GM19023 (cell line): ENCODE data around the gene STAT5B.
"Not testable (repeated sequence)": the region's sequence is repeated elsewhere in the genome, so short reads cannot be mapped to it uniquely, and the experiment has no call there.

ENCODE experiments used
- ATAC-seq: cut with Tn5 transposase; IDR thresholded peaks from one replicate; pipeline ENCODE4 v1.9.1; 2021; ENCODE audit warnings: mild to moderate bottlenecking, moderate library complexity; ENCODE audit not compliant: unreplicated experiment

STAT5B gene

GRCh38 chr17:42306385-42306667 lies 30.1 kb upstream of the STAT5B start:
- ATAC-seq = no peak

- ATAC-seq = no peak
Measured at GRCh38 chr17:42305543-42306384, 29.6 kb upstream of the STAT5B start.

GRCh38 chr17:42305031-42305330 lies 28.8 kb upstream of the STAT5B start:
- not testable (repeated sequence) for ATAC-seq

DNA sequence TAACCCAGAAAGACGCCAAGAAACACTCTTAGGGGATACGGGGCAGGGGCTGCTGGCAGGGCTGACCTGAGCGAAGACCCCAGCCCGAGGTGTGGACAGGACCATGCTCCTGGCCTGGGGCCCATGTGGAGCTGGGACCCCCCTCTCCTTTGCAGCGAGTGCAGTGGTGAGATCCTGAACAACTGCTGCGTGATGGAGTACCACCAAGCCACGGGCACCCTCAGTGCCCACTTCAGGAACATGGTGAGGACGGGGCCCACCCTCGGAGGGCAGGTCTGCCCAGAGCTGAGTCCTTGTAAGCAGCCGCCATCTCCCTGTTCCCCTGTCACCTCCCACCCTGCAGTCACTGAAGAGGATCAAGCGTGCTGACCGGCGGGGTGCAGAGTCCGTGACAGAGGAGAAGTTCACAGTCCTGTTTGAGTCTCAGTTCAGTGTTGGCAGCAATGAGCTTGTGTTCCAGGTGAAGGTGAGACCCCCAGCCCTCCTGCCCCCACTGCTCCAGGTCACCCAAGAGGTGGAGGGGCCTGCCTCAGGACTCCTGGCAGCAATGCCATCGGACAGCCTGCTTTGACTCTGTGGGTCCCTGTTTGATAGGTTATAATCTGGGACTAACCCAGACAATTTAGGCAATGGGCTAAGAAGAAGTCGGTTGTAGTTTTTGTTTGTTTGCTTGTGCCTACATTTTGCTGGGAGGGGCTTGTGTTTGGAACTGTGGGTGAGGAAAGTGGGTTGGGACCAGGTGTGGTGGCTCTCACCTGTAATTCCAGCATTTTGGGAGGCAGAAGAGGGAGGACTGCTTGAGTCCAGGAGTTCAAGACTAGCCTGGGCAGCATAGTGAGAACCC lies 28.2 kb upstream of the STAT5B start:
- no peak for ATAC-seq

DNA sequence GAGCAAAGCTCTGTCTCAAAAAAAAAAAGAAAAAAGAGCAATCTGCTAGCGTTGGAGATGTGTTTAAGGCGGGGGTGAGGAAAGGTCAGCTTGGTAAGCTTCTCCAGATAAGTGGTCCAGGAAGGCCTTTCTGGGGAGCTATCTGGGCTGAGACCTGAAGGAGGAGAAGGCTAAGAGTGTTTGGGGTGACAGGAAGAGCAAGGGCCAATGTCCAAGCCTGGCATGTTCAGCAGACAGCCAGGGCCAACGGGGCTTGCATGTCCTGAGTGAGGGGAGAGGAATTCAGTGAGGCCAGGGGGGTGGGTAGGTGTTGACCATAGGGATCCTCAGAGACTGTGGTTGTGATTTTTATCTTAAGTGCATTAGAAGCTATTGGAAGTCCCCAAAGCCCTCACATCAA lies 27.5 kb upstream of the STAT5B start:
- ATAC-seq = no peak

DNA sequence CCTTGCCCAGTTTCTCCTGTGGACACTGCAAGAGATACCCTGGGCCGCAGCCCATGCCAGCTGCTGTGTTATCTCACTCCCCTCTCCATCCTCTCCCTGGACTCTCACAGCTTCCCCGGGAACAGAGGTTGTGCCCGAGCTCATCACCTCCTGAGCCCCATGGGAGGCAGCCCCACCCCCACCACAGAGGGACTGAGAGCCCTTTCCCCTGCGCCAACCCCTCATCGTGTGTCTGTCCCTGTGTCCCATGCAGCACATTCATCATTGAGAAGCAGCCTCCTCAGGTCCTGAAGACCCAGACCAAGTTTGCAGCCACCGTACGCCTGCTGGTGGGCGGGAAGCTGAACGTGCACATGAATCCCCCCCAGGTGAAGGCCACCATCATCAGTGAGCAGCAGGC lies 24.8 kb upstream of the STAT5B start:
- no peak for ATAC-seq

- not testable (repeated sequence) for ATAC-seq
Measured at GRCh38 chr17:42299913-42300312, 23.7 kb upstream of the STAT5B start.

- ATAC-seq = not testable (repeated sequence)
Measured at GRCh38 chr17:42299361-42299760, 23.2 kb upstream of the STAT5B start.

- ATAC-seq = not testable (repeated sequence)
Measured at GRCh38 chr17:42297775-42298174, 21.6 kb upstream of the STAT5B start.

GRCh38 chr17:42296012-42296411 lies 19.8 kb upstream of the STAT5B start:
- ATAC-seq = no peak

GRCh38 chr17:42294469-42295398 lies 18.5 kb upstream of the STAT5B start:
- no peak for ATAC-seq

GRCh38 chr17:42291129-42291528 lies 14.9 kb upstream of the STAT5B start:
- ATAC-seq = no peak

DNA sequence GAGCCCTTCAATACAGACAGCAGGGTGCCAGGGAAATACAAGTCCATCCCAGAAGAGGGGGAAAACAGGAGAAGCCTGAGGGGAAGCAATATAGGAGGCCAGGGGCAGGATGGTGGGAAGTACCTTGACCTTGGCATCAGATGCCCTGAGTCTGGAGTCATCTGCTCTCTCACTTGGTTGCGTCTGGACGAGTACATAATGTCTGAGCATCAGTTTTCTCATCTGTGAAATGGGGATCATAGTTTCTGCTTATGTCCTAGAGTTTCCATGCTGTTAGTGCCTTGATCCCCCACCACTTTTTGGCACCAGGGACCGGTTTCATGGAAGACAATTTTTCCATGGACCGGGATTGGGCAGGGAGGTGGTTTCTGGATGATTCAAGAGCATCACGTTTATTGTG lies 14.4 kb upstream of the STAT5B start:
- ATAC-seq = no peak

GRCh38 chr17:42289611-42290181 lies 13.5 kb upstream of the STAT5B start:
- ATAC-seq = no peak

- peak; percentile 8 for ATAC-seq
Measured at GRCh38 chr17:42288803-42289610, 12.8 kb upstream of the STAT5B start.

- ATAC-seq = peak; percentile 47
Measured at GRCh38 chr17:42287977-42288802, 12.0 kb upstream of the STAT5B start, which contains the start of gene STAT5A. Gene STAT5A, plus strand, starts transcription at chr17:42288498. Its CDS starts 914 bp downstream, at chr17:42289412.

DNA sequence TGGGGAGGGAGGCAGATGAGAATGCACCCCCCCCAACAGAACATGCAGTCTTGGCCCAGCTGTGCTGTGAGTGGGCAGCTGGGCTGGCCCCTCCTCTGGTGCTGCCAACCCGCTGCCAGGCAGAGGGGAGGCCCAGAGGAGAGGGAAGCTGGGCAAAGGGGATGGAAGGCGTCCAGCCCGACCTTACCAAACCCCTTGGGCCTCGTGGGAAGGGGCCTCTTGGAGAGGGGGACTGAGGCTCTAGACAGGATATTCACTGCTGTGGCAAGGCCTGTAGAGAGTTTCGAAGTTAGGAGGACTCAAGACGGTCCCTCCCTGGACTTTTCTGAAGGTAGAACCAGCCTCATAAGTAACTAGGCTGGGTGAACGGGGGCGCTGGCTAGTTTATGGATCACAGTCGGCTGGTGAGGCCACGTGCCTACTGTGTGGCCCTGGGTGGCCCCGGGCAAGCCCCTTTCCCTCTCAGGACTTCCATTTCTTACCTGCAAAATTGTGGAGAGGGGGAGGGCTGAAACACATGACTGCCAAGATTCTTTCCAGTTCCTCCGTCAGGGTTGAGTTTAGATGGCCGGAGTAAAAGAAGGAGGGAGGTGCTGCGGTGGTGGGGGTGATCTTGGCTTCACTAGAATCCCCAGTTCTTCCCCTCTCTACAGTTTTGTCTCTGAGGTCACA lies 11.2 kb upstream of the STAT5B start:
- no peak for ATAC-seq

DNA sequence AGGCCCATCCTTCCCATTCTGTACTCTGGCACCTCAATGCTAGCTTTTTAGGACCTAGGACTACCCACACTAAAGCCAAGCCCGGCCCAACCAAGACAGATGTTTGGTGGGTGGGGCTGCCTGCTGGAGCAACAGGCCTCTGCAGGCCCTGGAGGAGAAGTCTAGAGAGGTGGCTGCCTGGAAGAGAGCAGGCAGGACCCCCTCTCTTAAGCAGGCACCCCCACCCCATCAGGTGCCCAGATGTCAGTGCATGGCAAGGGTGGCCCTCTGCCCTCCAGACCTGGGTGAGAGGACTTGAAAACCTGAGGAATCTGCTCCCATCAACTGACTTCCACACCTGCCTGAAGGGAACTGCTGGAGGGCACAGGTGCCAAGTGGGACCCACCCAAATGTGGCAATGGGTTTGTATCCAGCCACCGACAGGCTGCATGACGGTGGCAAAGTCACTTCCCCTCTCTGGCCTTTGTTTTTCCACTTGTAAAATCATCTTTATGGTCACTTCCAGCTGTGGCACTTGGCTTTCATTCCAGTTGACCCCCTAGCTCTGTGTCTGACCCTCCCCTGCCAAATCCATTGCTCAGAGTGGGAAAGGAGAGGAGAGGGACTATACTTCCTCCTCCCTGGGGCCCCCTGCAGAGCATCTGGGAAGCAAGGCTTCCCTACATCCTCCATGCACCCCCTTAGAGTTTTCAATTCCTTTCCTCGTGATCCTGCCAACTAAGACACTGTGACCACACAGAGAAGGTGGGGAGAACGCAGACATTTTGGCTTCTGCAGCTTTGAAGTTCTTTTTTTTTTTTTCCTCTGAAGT lies 10.4 kb upstream of the STAT5B start:
- no peak for ATAC-seq
